WTC11 (cell line): ENCODE measurements around the gene ICA1L.

Experiments used
- ARID4B ChIP-seq: sonication (generic); formaldehyde crosslinking; IDR thresholded peaks from 2 replicates; pipeline ENCODE4 v1.8.0; 2023; ENCODE audit warnings: missing genetic modification reagents, mild to moderate bottlenecking, borderline replicate concordance
- CREB1 ChIP-seq: sonication (generic); formaldehyde crosslinking; IDR thresholded peaks from 2 replicates; pipeline ENCODE4 v1.8.0; 2023; ENCODE audit warnings: mild to moderate bottlenecking, missing genetic modification reagents
- CREM ChIP-seq: sonication (generic); formaldehyde crosslinking; IDR thresholded peaks from 2 replicates; pipeline ENCODE4 v1.8.1; 2022; ENCODE audit warnings: mild to moderate bottlenecking, missing genetic modification reagents, moderate library complexity
- NFYB ChIP-seq: sonication (generic); formaldehyde crosslinking; conservative IDR thresholded peaks from 2 replicates; pipeline ENCODE4 v1.8.0; 2022; ENCODE audit warnings: low read depth, missing genetic modification reagents
- PRDM15 ChIP-seq: sonication (generic); formaldehyde crosslinking; IDR thresholded peaks from 2 replicates; pipeline ENCODE4 v1.8.0; 2022; ENCODE audit warnings: missing genetic modification reagents

DNA sequence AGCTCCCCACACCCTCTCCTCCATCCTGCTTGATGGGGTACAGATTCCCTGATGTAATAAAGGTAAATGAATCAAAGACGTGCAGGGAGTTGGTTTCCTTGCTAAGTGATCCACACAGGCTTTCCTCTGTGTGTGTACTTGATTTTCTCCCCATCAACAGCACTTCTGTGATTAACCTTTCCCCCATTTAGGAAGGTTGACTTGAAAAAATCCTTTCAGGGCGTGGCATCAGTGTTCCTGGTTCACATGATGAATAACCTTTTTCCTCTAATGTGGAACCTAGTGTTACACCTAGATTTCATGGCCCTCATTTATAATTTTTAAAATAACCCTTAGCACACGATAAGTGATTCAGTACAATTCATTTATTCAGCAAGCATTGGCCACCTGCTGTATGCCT lies 115.0 kb downstream of the ICA1L start:
- TF ChIP-seq CREB1 (CRISPR knock-in tag) (no peak), PRDM15 (CRISPR knock-in tag) (no peak), CREM (CRISPR knock-in tag) (no peak), ARID4B (CRISPR knock-in tag) (no peak), NFYB (CRISPR knock-in tag) (no peak)
